Measurements from ENCODE around the gene MAPT. TPM values are rescaled to one million over a fixed set of nuclear protein-coding genes. Genes with fewer than 3 reads are reported as not detected.

MAPT gene
- total RNA-seq, 1 donor from 2014 or later: 2.1 TPM

GRCh38 chr17:45991341-45991740 lies 97.0 kb downstream of the MAPT start:
- H3K79me2 ChIP-seq (ENCODE audit: insufficient read depth, low read length): no peaks in the 10 kb centered on the region
- Mint-ChIP-seq H3K36me3 (ENCODE audit: low read depth, unreplicated experiment) (no peaks in the 10 kb centered on the region), H3K27me3 (ENCODE audit: low read depth, unreplicated experiment) (peaks cover 6% of the 10 kb centered on the region), H3K4me1 (ENCODE audit: low read depth, unreplicated experiment) (peaks cover 2% of the 10 kb centered on the region), H3K9me3 (ENCODE audit: unreplicated experiment) (peaks cover 9% of the 10 kb centered on the region), H3K27ac (ENCODE audit: unreplicated experiment) (no peak overlapping the region), H3K4me3 (ENCODE audit: unreplicated experiment) (no peak overlapping the region)
- H3K4me2 ChIP-seq (ENCODE audit: low read length): no peak overlapping the region
- no peaks in the 10 kb centered on the region for H3K36me3 ChIP-seq (ENCODE audit: insufficient read depth, low read length)
- FAIRE-seq (no peak), DNase-seq (ENCODE audit: low read depth) (no peak)
- H3K9me3 ChIP-seq (ENCODE audit: insufficient read depth, low read depth, low read length): no peaks in the 10 kb centered on the region
- peaks cover 6% of the 10 kb centered on the region for H3K27me3 ChIP-seq (ENCODE audit: insufficient read depth, low read length)
- H3K9ac ChIP-seq (ENCODE audit: low read length): no peak overlapping the region
- H3K27ac ChIP-seq (ENCODE audit: low read depth, low read length): no peak overlapping the region
- H3K4me3 ChIP-seq (ENCODE audit: insufficient read depth, low read depth, low read length): no peak overlapping the region
- TF ChIP-seq EZH2 (IDR thresholded peaks at IDR 0.05; ENCODE audit: insufficient read depth, low read length) (no peak), CTCF (IDR thresholded peaks at IDR 0.05; ENCODE audit: insufficient read depth, low read depth, low read length) (no peak)
- no peaks in the 10 kb centered on the region for H4K20me1 ChIP-seq (ENCODE audit: insufficient read depth, low read length)
- H3K4me1 ChIP-seq (ENCODE audit: insufficient read depth, low read length): no peaks in the 10 kb centered on the region
- no peak overlapping the region for H2AFZ ChIP-seq (ENCODE audit: low read depth, low read length)

DNA sequence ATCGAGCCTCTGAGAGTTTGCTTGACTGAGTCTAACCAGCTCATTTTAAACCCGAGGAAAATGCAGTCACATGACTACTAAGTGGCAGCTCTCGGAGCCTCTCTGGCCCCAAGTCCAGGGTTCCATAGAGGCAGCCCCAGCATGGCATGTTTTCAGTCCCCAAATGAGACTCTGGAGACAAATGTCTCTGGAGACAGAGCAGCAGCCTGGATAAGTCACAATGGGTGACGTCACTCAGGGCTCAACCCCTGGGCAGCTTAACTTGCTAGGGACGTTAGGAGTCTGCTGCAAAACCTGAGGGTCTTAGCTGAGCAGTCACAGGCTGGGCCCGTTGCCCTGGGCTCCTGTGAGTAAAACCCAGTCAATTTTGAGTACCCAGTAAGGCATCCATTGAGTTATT lies 97.8 kb downstream of the MAPT start:
- no peaks in the 10 kb centered on the region for H3K9me3 ChIP-seq (ENCODE audit: insufficient read depth, low read depth, low read length)

More for the DNA sequence above, 97.8 kb downstream of the MAPT start:
- peaks cover 5% of the 10 kb centered on the region for H3K27me3 ChIP-seq (ENCODE audit: insufficient read depth, low read length)
- peaks cover 9% of the 10 kb centered on the region for H3K9me3 Mint-ChIP-seq (ENCODE audit: unreplicated experiment)
- FAIRE-seq: no peak
- no peaks in the 10 kb centered on the region for H3K4me1 ChIP-seq (ENCODE audit: insufficient read depth, low read length)
- H3K4me3 Mint-ChIP-seq (ENCODE audit: unreplicated experiment): no peak overlapping the region
- H3K4me3 ChIP-seq (ENCODE audit: insufficient read depth, low read depth, low read length): no peak overlapping the region
- H3K36me3 ChIP-seq (ENCODE audit: insufficient read depth, low read length): no peaks in the 10 kb centered on the region
- H3K4me1 Mint-ChIP-seq (ENCODE audit: low read depth, unreplicated experiment): peaks cover 2% of the 10 kb centered on the region
- H3K79me2 ChIP-seq (ENCODE audit: insufficient read depth, low read length): no peaks in the 10 kb centered on the region
- H3K27ac ChIP-seq (ENCODE audit: low read depth, low read length): no peak overlapping the region
- no peaks in the 10 kb centered on the region for H4K20me1 ChIP-seq (ENCODE audit: insufficient read depth, low read length)
- no peak for TF ChIP-seq EZH2 (IDR thresholded peaks at IDR 0.05; ENCODE audit: insufficient read depth, low read length)
- no peak for TF ChIP-seq CTCF (IDR thresholded peaks at IDR 0.05; ENCODE audit: insufficient read depth, low read depth, low read length)
- no peaks in the 10 kb centered on the region for H3K36me3 Mint-ChIP-seq (ENCODE audit: low read depth, unreplicated experiment)
- no peak overlapping the region for H3K27ac Mint-ChIP-seq (ENCODE audit: unreplicated experiment)
- peaks cover 3% of the 10 kb centered on the region for H3K27me3 Mint-ChIP-seq (ENCODE audit: low read depth, unreplicated experiment)
- DNase-seq (ENCODE audit: low read depth): no peak
- H3K9ac ChIP-seq (ENCODE audit: low read length): no peak overlapping the region
- no peak overlapping the region for H2AFZ ChIP-seq (ENCODE audit: low read depth, low read length)
- H3K4me2 ChIP-seq (ENCODE audit: low read length): no peak overlapping the region

Data from astrocyte (in vitro differentiated cells and primary cell).